GM12875 (cell line): ENCODE data around the gene HERC6.
"Not testable (repeated sequence)": the region's sequence is repeated elsewhere in the genome, so short reads cannot be mapped to it uniquely, and the experiment has no call there.

Experiments used
- H3K4me3 ChIP-seq: one replicate; pipeline ENCODE4 v1.5.1; 2011; ENCODE audit warnings: low read depth, low read length, control low read depth
- CTCF ChIP-seq: IDR thresholded peaks from 2 replicates; pipeline ENCODE4 v1.5.1; 2011; ENCODE audit warnings: low read depth, mild to moderate bottlenecking, control low read depth, inconsistent platforms, low read length, moderate library complexity, borderline replicate concordance; ENCODE audit not compliant: insufficient read depth

HERC6 gene

GRCh38 chr4:88378691-88379559 lies at the start of gene HERC6:
Gene HERC6, plus strand, starts transcription at chr4:88378852. Its CDS starts 70 bp downstream, at chr4:88378922.
- peak; percentile 82 for TF ChIP-seq CTCF
- H3K4me3 ChIP-seq = peak within 1 kb of the TSS; percentile 84

GRCh38 chr4:88333741-88334405 lies 44.8 kb upstream of the HERC6 start:
- no peak for TF ChIP-seq CTCF
- no peak overlapping the region for H3K4me3 ChIP-seq

GRCh38 chr4:88335092-88335665 lies 43.5 kb upstream of the HERC6 start:
- H3K4me3 ChIP-seq = no peak overlapping the region
- no peak for TF ChIP-seq CTCF

GRCh38 chr4:88341227-88342192 lies 37.1 kb upstream of the HERC6 start:
- H3K4me3 ChIP-seq = no peak overlapping the region
- no peak for TF ChIP-seq CTCF

GRCh38 chr4:88346902-88347301 lies 31.8 kb upstream of the HERC6 start:
- H3K4me3 ChIP-seq = not testable (repeated sequence)

GRCh38 chr4:88348761-88349160 lies 29.9 kb upstream of the HERC6 start:
- H3K4me3 ChIP-seq = not testable (repeated sequence)

- no peak for TF ChIP-seq CTCF
These were observed 27.9 kb upstream of the HERC6 start for GRCh38 chr4:88350786-88351185.

More at GRCh38 chr4:88350786-88351185, 27.9 kb upstream of the HERC6 start:
- H3K4me3 ChIP-seq = no peak overlapping the region
